GM23338 (cell line): ENCODE measurements around the gene TMCO4. TPM values are rescaled to one million over a fixed set of nuclear protein-coding genes. Genes with fewer than 3 reads are reported as not detected.

Experiments
- ATAC-seq: fragments of 200-7000 bp; cut with Tn5 transposase; 3 replicates; pipeline ENCODE4 v1.9.1; 2020
- DNase-seq: peaks from one replicate; pipeline ENCODE4 v3.0.0-alpha.2; 2015; ENCODE audit warnings: low spot score
- H2AFZ ChIP-seq: fragments of 200-600 bp; sonication (generic); 2 replicates; pipeline ENCODE4 v1.8.0; 2016; ENCODE audit warnings: antibody characterized with exemption, mild to moderate bottlenecking, moderate library complexity
- H3F3A ChIP-seq: fragments of 200-600 bp; sonication (generic); replicated peaks from 2 replicates; pipeline ENCODE4 v1.8.0; 2017; ENCODE audit warnings: antibody characterized with exemption, mixed run types, low read depth
- H3K27ac ChIP-seq: fragments of 200-600 bp; sonication (generic); 2 replicates; pipeline ENCODE4 v1.6.1; 2016; ENCODE audit warnings: low read depth
- H3K27me3 ChIP-seq: fragments of 200-600 bp; sonication (generic); 2 replicates; pipeline ENCODE4 v1.8.0; 2016; ENCODE audit warnings: mild to moderate bottlenecking, mixed run types, moderate library complexity; ENCODE audit not compliant: insufficient read depth
- H3K36me3 ChIP-seq: fragments of 200-600 bp; sonication (generic); 2 replicates; pipeline ENCODE4 v1.8.0; 2016; ENCODE audit warnings: mild to moderate bottlenecking; ENCODE audit not compliant: insufficient read depth
- H3K4me1 ChIP-seq: fragments of 200-600 bp; sonication (generic); 2 replicates; pipeline ENCODE4 v1.8.0; 2016; ENCODE audit warnings: mild to moderate bottlenecking, moderate library complexity; ENCODE audit not compliant: insufficient read depth
- H3K4me2 ChIP-seq: fragments of 200-600 bp; sonication (generic); 2 replicates; pipeline ENCODE4 v1.7.1; 2017; ENCODE audit warnings: mixed run types
- H3K4me3 ChIP-seq: fragments of 200-600 bp; sonication (generic); 2 replicates; pipeline ENCODE4 v1.6.1; 2016; ENCODE audit warnings: mixed run types
- H3K79me2 ChIP-seq: fragments of 200-600 bp; sonication (generic); replicated peaks from 2 replicates; pipeline ENCODE4 v1.8.0; 2017; ENCODE audit warnings: mild to moderate bottlenecking; ENCODE audit not compliant: insufficient read depth
- H3K9me2 ChIP-seq: fragments of 200-600 bp; sonication (generic); 2 replicates; pipeline ENCODE4 v1.8.0; 2017; ENCODE audit not compliant: insufficient read depth
- H4K20me1 ChIP-seq: fragments of 200-600 bp; sonication (generic); replicated peaks from 2 replicates; pipeline ENCODE4 v1.8.0; 2017; ENCODE audit warnings: mild to moderate bottlenecking; ENCODE audit not compliant: insufficient read depth
- H3K27ac Mint-ChIP-seq: 2 replicates; pipeline ENCODE4 v1.8.0; 2020; ENCODE audit warnings: inconsistent platforms, mild to moderate bottlenecking, moderate library complexity, mixed read lengths
- H3K27me3 Mint-ChIP-seq: 3 replicates; pipeline ENCODE4 v1.8.0; 2022; ENCODE audit warnings: low read depth, mild to moderate bottlenecking, moderate library complexity, mixed read lengths, inconsistent platforms; ENCODE audit not compliant: insufficient read depth, poor library complexity
- H3K36me3 Mint-ChIP-seq: 3 replicates; pipeline ENCODE4 v1.8.0; 2021; ENCODE audit warnings: low read depth, mild to moderate bottlenecking, inconsistent platforms, moderate library complexity, mixed read lengths
- H3K4me1 Mint-ChIP-seq: 3 replicates; pipeline ENCODE4 v1.8.0; 2020; ENCODE audit warnings: mild to moderate bottlenecking, inconsistent platforms, mixed read lengths
- H3K4me3 Mint-ChIP-seq: 3 replicates; pipeline ENCODE4 v1.8.0; 2021; ENCODE audit warnings: moderate library complexity, mild to moderate bottlenecking, inconsistent platforms, mixed read lengths
- H3K9me3 Mint-ChIP-seq: 3 replicates; pipeline ENCODE4 v1.8.0; 2020; ENCODE audit warnings: moderate library complexity, mild to moderate bottlenecking, inconsistent platforms, mixed read lengths
- CREB1 ChIP-seq: fragments of 250-450 bp; sonication (Bioruptor Pico); IDR thresholded peaks from 2 replicates; pipeline ENCODE4 v1.5.0; 2020; ENCODE audit warnings: low read depth, mild to moderate bottlenecking, moderate library complexity
- ETS1 ChIP-seq: IDR thresholded peaks from 2 replicates; pipeline ENCODE4 v1.6.1; 2016; ENCODE audit warnings: antibody characterized with exemption
- NANOG ChIP-seq: IDR thresholded peaks from 2 replicates; pipeline ENCODE4 v1.6.1; 2016; ENCODE audit warnings: antibody characterized with exemption, borderline replicate concordance
- POLR2AphosphoS5 ChIP-seq: IDR thresholded peaks from 2 replicates; pipeline ENCODE4 v1.6.1; 2016; ENCODE audit warnings: antibody characterized with exemption, low read depth
- REST ChIP-seq: IDR thresholded peaks from one replicate; pipeline ENCODE4 v1.6.1; 2018; ENCODE audit warnings: antibody characterized with exemption; ENCODE audit not compliant: unreplicated experiment
- STAT1 ChIP-seq: IDR thresholded peaks from one replicate; pipeline ENCODE4 v1.6.1; 2016; ENCODE audit warnings: antibody characterized with exemption; ENCODE audit not compliant: unreplicated experiment
- ZNF114 ChIP-seq: fragments of 250-450 bp; sonication (Bioruptor Pico); IDR thresholded peaks from 2 replicates; pipeline ENCODE4 v1.5.0; 2020; ENCODE audit warnings: mild to moderate bottlenecking, moderate library complexity
- ZNF331 ChIP-seq: fragments of 250-450 bp; sonication (Bioruptor Pico); IDR thresholded peaks from 2 replicates; pipeline ENCODE4 v1.5.0; 2020; ENCODE audit warnings: low read depth, mild to moderate bottlenecking, moderate library complexity
- polyA plus RNA-seq: library from polyadenylated mRNA; unstranded; fragments of >200 nt; fragmentation: Nextera tagmentation; extraction: Ambion mirVana; gene quantifications from 2 replicates; pipeline ENCODE4 v1.2.1, GENCODE V29; 2016
- total RNA-seq: library from RNA; depleted of rRNA; stranded (reverse); fragments of >200 nt; shearing (Covaris generic); gene quantifications from 2 replicates; pipeline ENCODE4 v1.2.3, GENCODE V29; 2014
- TF ChIP-seq, protein P1 (sequence below), 2 experiments: fragments of 200-600 bp in 1 of 2; sonication (generic) in 1 of 2; conservative IDR thresholded peaks; 2 replicates each; pipeline versions ENCODE4 v1.5.1 to v1.6.1; 2016 to 2017; ENCODE audit warnings: antibody characterized with exemption in 2 of 2, low read depth in 2 of 2, mild to moderate bottlenecking in 2 of 2, moderate library complexity in 1 of 2
- TF ChIP-seq, protein P2 (sequence below): fragments of 250-450 bp; sonication (Bioruptor Pico); IDR thresholded peaks from 2 replicates; pipeline ENCODE4 v1.5.0; 2020; ENCODE audit warnings: mild to moderate bottlenecking, moderate library complexity

The TMCO4 gene
- total and polyA plus RNA-seq, 2 experiments from 2014 or later: 2.6 to 6.9 TPM

- TF ChIP-seq, protein P1, sequence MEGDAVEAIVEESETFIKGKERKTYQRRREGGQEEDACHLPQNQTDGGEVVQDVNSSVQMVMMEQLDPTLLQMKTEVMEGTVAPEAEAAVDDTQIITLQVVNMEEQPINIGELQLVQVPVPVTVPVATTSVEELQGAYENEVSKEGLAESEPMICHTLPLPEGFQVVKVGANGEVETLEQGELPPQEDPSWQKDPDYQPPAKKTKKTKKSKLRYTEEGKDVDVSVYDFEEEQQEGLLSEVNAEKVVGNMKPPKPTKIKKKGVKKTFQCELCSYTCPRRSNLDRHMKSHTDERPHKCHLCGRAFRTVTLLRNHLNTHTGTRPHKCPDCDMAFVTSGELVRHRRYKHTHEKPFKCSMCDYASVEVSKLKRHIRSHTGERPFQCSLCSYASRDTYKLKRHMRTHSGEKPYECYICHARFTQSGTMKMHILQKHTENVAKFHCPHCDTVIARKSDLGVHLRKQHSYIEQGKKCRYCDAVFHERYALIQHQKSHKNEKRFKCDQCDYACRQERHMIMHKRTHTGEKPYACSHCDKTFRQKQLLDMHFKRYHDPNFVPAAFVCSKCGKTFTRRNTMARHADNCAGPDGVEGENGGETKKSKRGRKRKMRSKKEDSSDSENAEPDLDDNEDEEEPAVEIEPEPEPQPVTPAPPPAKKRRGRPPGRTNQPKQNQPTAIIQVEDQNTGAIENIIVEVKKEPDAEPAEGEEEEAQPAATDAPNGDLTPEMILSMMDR (conservative IDR thresholded peaks at IDR 0.05; ENCODE audit: low read depth in 2 of 2): no peak
Measured at GRCh38 chr1:19723874-19724273, 75.8 kb downstream of the TMCO4 start (continued).

DNA sequence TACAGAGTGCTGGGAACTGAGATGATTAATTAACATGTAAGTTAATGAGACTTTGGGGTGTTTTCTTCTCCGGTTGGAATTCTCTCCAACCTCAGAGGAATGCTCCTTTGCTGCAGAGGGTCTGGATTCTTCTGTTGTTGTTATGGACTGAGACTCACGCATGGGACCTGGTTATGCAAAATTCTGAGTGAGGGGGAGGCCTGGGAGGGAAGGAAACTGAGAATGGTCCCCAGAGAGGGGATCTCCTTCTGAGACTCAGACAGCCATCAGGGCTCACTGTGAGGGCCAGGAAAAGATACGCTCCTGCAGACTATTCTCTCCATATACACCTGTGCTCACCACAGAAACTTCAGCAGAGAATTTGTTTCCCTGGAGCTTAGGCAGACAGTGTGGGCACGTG lies 78.7 kb downstream of the TMCO4 start:
- no peak overlapping the region; the same call in 2 of the 3 replicates for H3K4me3 Mint-ChIP-seq
- Histone ChIP-seq H3K36me3 (no peaks in the 10 kb centered on the region), H3K4me1 (peaks cover 11% of the 10 kb centered on the region), H3K9me2 (no peaks in the 10 kb centered on the region), H3K4me3 (no peak overlapping the region), H3K4me2 (0 out of 2 replicates have a peak overlapping the region, but pooled peaks have one; percentile 37), H3K79me2 (no peaks in the 10 kb centered on the region), H3F3A (no peaks in the 10 kb centered on the region), H3K27ac (peak overlapping the region; percentile 20; the same call in 1 of the 2 replicates), H3K27me3 (no peaks in the 10 kb centered on the region), H4K20me1 (no peaks in the 10 kb centered on the region), H2AFZ (no peak overlapping the region)
- H3K4me1 Mint-ChIP-seq: peaks cover 21% of the 10 kb centered on the region
- no peaks in the 10 kb centered on the region for H3K9me3 Mint-ChIP-seq
- ATAC-seq (peak; percentile 62), DNase-seq (peak; percentile 52)
- peaks cover 2% of the 10 kb centered on the region for H3K27me3 Mint-ChIP-seq
- H3K27ac Mint-ChIP-seq: peak overlapping the region; percentile 30; the same call in 1 of the 2 replicates
- H3K36me3 Mint-ChIP-seq: no peaks in the 10 kb centered on the region
- no peak for TF ChIP-seq ZNF331
- TF ChIP-seq, protein P2, sequence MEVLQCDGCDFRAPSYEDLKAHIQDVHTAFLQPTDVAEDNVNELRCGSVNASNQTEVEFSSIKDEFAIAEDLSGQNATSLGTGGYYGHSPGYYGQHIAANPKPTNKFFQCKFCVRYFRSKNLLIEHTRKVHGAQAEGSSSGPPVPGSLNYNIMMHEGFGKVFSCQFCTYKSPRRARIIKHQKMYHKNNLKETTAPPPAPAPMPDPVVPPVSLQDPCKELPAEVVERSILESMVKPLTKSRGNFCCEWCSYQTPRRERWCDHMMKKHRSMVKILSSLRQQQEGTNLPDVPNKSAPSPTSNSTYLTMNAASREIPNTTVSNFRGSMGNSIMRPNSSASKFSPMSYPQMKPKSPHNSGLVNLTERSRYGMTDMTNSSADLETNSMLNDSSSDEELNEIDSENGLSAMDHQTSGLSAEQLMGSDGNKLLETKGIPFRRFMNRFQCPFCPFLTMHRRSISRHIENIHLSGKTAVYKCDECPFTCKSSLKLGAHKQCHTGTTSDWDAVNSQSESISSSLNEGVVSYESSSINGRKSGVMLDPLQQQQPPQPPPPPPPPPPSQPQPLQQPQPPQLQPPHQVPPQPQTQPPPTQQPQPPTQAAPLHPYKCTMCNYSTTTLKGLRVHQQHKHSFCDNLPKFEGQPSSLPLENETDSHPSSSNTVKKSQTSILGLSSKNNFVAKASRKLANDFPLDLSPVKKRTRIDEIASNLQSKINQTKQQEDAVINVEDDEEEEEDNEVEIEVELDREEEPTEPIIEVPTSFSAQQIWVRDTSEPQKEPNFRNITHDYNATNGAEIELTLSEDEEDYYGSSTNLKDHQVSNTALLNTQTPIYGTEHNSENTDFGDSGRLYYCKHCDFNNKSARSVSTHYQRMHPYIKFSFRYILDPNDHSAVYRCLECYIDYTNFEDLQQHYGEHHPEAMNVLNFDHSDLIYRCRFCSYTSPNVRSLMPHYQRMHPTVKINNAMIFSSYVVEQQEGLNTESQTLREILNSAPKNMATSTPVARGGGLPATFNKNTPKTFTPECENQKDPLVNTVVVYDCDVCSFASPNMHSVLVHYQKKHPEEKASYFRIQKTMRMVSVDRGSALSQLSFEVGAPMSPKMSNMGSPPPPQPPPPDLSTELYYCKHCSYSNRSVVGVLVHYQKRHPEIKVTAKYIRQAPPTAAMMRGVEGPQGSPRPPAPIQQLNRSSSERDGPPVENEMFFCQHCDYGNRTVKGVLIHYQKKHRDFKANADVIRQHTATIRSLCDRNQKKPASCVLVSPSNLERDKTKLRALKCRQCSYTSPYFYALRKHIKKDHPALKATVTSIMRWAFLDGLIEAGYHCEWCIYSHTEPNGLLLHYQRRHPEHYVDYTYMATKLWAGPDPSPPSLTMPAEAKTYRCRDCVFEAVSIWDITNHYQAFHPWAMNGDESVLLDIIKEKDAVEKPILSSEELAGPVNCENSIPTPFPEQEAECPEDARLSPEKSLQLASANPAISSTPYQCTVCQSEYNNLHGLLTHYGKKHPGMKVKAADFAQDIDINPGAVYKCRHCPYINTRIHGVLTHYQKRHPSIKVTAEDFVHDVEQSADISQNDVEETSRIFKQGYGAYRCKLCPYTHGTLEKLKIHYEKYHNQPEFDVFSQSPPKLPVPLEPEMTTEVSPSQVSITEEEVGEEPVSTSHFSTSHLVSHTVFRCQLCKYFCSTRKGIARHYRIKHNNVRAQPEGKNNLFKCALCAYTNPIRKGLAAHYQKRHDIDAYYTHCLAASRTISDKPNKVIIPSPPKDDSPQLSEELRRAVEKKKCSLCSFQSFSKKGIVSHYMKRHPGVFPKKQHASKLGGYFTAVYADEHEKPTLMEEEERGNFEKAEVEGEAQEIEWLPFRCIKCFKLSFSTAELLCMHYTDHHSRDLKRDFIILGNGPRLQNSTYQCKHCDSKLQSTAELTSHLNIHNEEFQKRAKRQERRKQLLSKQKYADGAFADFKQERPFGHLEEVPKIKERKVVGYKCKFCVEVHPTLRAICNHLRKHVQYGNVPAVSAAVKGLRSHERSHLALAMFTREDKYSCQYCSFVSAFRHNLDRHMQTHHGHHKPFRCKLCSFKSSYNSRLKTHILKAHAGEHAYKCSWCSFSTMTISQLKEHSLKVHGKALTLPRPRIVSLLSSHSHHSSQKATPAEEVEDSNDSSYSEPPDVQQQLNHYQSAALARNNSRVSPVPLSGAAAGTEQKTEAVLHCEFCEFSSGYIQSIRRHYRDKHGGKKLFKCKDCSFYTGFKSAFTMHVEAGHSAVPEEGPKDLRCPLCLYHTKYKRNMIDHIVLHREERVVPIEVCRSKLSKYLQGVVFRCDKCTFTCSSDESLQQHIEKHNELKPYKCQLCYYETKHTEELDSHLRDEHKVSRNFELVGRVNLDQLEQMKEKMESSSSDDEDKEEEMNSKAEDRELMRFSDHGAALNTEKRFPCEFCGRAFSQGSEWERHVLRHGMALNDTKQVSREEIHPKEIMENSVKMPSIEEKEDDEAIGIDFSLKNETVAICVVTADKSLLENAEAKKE: no peak
- TF ChIP-seq, protein P1 (conservative IDR thresholded peaks at IDR 0.05; ENCODE audit: low read depth in 2 of 2): no peak
- TF ChIP-seq POLR2AphosphoS5: no peak
- TF ChIP-seq CREB1: no peak
- TF ChIP-seq STAT1: no peak
- no peak for TF ChIP-seq ZNF114
- TF ChIP-seq NANOG: no peak
- TF ChIP-seq REST: no peak
- TF ChIP-seq ETS1: no peak
